Activated T-cell treated with anti-CD3 and anti-CD28 coated beads, Interleukin-2, amount 50 U/mL, for 48 hours (primary cell): ENCODE measurements around the gene TTLL8.

Experiments used
- DNase-seq, 2 experiments: peaks; one replicate each; pipeline ENCODE4 v3.0.0-alpha.2; 2020

The TTLL8 gene

GRCh38 chr22:49977578-49977977 lies 80.5 kb downstream of the TTLL8 start:
- no peak for DNase-seq

GRCh38 chr22:49976439-49977175 lies 81.5 kb downstream of the TTLL8 start:
- peak; percentile 65 to 75 for DNase-seq

GRCh38 chr22:49975543-49976389 lies 82.3 kb downstream of the TTLL8 start:
- peak; percentile 78 to 82 for DNase-seq

GRCh38 chr22:49973018-49973961 lies 84.8 kb downstream of the TTLL8 start:
- DNase-seq = peak; percentile 21 to 23

GRCh38 chr22:49972163-49973017 lies 85.7 kb downstream of the TTLL8 start:
- DNase-seq = peak; percentile 44 to 54

GRCh38 chr22:49971232-49972162 lies 86.6 kb downstream of the TTLL8 start:
- DNase-seq = peak in 1 of 2 experiments; percentile 90

GRCh38 chr22:49970528-49971231 lies 87.4 kb downstream of the TTLL8 start:
- DNase-seq = peak; percentile 97

- peak in 1 of 2 experiments; percentile 40 for DNase-seq
Observed at GRCh38 chr22:49969751-49970527, 88.2 kb downstream of the TTLL8 start.

GRCh38 chr22:49968831-49969661 lies 89.1 kb downstream of the TTLL8 start:
- DNase-seq = peak in 1 of 2 experiments; percentile 33
